Measurements from ENCODE around the gene AMPD2.
"Not testable (repeated sequence)": the region's sequence is repeated elsewhere in the genome, so short reads cannot be mapped to it uniquely, and the experiment has no call there.

The AMPD2 gene

DNA sequence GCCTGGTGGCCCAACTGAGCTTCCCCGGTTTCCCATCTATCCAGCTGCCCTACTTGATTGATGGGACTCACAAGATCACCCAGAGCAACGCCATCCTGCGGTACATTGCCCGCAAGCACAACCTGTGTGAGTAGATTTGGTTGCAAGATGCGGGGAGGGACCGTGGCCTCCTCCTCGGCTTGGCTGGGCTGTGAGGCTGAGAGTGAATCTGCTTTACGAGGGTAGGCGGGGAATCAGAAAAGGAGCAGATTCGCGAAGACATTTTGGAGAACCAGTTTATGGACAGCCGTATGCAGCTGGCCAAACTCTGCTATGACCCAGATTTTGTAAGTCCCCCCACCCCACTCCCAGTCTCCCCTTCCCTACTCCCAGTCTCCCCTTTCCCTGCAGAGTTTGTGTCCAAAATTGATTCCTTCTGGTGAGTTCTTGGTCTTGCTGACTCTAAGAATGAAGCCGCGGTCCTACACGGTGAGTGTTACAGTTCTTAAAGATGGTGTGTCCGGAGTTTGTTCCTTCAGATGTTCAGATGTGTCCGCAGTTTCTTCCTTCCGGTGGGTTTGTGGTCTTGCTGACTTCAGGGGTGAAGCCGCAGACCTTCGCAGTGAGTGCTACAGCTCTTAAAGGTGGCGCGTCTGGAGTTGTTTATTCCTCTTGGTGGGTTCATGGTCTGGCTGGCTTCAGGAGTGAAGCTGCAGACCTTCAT, 49.8 kb downstream of the AMPD2 start:
- in situ Hi-C loops (cut with HindIII; ENCODE audit: low sequenced_read_pairs): no loop called here
- H3K4me3 ChIP-seq (ENCODE audit: low read depth, low read length): no peak overlapping the region
- TF ChIP-seq, protein P1, sequence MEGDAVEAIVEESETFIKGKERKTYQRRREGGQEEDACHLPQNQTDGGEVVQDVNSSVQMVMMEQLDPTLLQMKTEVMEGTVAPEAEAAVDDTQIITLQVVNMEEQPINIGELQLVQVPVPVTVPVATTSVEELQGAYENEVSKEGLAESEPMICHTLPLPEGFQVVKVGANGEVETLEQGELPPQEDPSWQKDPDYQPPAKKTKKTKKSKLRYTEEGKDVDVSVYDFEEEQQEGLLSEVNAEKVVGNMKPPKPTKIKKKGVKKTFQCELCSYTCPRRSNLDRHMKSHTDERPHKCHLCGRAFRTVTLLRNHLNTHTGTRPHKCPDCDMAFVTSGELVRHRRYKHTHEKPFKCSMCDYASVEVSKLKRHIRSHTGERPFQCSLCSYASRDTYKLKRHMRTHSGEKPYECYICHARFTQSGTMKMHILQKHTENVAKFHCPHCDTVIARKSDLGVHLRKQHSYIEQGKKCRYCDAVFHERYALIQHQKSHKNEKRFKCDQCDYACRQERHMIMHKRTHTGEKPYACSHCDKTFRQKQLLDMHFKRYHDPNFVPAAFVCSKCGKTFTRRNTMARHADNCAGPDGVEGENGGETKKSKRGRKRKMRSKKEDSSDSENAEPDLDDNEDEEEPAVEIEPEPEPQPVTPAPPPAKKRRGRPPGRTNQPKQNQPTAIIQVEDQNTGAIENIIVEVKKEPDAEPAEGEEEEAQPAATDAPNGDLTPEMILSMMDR (IDR thresholded peaks at IDR 0.05; ENCODE audit: low read depth, low read length): no peak
- DNase-seq (ENCODE audit: low read depth, low spot score): no peak

DNA sequence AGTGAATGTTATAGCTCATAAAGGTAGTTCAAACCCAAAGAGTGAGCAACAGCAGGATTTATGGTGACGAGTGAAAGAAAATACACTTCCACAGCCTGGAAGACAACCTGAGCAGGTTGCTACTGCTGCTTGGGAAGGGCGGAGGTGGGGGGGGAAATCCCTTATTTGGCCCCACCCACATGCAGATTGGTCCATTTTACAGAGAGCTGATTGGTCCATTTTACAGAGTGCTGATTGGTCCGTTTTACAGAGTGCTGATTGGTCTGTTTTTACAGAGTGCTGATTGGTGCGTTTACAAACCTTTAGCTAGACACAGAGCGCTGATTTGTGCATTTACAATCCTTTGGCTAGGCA, 50.3 kb downstream of the AMPD2 start:
- in situ Hi-C loops (cut with HindIII; ENCODE audit: low sequenced_read_pairs); H3K4me3 ChIP-seq (ENCODE audit: low read depth, low read length); DNase-seq (ENCODE audit: low read depth, low spot score): not testable (repeated sequence)

DNA sequence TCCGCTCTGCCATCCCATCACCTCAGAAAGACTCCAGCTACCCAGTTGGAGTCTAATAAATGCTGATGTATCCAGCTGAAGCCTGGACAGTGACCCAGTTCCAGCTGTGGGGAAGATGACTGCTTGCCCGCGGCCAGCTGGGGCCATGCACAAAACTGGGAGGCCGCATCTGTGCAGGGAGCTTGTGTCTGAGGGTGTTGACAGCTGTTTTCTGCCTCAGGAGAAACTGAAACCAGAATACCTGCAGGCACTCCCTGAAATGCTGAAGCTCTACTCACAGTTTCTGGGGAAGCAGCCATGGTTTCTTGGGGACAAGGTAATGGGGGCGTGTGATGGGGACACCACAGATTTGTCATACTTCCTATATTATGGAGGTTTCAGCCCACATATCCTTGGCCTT, 51.4 kb downstream of the AMPD2 start:
- no peak for DNase-seq (ENCODE audit: low read depth, low spot score)
- TF ChIP-seq, protein P1 (IDR thresholded peaks at IDR 0.05; ENCODE audit: low read depth, low read length): no peak
- in situ Hi-C loops (cut with HindIII; ENCODE audit: low sequenced_read_pairs): no loop called here
- H3K4me3 ChIP-seq (ENCODE audit: low read depth, low read length): no peak overlapping the region

DNA sequence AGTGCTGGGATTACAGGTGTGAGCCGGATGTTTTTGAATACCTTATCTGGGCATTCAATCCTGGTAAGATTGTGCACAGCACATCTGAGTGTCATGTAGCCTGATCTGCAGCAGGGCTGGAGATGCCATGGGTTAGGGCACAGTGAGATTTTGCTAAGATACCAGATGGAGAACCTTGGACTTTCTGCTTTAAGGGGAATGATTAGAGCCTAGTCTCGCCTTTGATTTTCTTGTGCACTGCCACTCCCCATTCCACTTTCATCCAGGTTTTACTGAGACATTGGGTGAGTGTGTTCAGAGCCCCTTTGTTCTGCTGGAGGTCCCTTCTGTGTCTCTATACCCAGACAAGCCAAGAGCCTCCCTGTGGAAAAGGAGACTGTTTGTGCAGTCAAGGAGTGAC, 54.2 kb downstream of the AMPD2 start:
- H3K4me3 ChIP-seq (ENCODE audit: low read depth, low read length); in situ Hi-C loops (cut with HindIII; ENCODE audit: low sequenced_read_pairs); DNase-seq (ENCODE audit: low read depth, low spot score): not testable (repeated sequence)

DNA sequence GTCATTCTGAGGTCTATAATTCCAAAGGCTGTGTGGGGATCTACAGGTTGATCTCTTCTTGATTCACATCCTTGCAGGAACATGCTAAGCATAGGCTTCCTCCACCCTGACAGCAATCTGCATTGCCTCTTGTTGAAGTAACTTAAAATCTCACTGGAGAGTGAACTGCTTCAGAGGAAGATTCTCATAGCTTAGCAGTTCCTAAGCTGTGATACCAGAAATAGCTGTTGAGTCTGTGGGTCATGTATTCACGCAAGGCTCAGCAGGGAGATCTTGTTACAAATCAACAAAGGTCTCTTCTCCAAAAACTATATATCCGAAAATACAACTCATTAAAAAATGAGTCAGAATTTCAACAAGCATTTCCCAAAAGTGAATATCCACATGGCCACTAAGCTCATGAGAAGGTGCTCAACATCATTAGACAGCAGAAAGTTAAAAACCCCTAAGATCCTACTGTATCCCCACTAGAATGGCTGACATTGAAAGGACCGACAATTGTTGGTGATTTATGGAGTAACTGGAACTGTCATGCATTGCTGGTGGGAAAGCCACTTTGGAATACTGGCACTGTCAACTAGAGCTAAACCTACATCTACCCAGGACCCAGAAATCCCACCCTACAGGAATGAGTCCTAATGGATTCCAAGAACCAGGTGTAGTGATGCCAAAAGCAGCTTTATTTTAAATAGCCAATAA, 57.2 kb downstream of the AMPD2 start:
- DNase-seq (ENCODE audit: low read depth, low spot score); in situ Hi-C loops (cut with HindIII; ENCODE audit: low sequenced_read_pairs); H3K4me3 ChIP-seq (ENCODE audit: low read depth, low read length): not testable (repeated sequence)

DNA sequence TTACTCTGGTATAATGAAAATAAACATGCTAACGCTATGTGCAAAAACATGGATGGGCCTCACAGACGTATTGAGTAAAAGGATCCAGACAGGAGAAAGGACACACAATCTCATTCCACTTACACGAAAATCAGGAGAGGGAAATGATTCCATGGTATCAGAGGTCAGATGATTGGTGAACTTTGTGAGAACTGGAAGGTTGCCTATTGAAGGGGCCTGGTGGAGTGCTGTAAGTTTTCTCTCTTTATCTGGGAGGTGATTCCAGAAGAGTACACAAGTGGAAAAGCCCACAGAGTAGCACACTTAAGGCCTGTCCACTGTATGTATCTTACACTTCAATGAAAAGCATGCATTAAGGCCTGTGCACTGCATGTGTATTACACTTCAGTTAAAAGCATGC, 57.8 kb downstream of the AMPD2 start:
- DNase-seq (ENCODE audit: low read depth, low spot score): no peak
- in situ Hi-C loops (cut with HindIII; ENCODE audit: low sequenced_read_pairs): no loop called here
- H3K4me3 ChIP-seq (ENCODE audit: low read depth, low read length): no peak overlapping the region
- TF ChIP-seq, protein P1 (IDR thresholded peaks at IDR 0.05; ENCODE audit: low read depth, low read length): no peak

DNA sequence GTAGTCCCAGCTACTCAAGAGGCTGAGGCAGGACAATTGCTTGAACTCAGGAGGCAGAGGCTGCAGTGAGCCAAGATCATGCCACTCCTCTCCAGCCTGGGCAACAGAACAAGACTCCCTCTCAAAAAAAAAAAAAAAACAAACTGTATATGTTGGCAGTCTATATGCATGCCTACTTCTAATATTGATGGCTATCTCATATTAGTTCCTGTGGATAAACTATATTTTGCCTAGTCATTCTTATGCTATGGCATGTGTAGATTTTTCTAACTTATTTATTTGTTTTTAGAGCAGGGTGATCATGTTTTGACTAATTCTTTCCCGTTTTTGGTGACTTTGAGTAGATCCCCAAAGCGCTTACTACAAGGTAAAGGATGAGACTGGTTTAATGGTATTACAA, 59.0 kb downstream of the AMPD2 start:
- DNase-seq (ENCODE audit: low read depth, low spot score); H3K4me3 ChIP-seq (ENCODE audit: low read depth, low read length); in situ Hi-C loops (cut with HindIII; ENCODE audit: low sequenced_read_pairs): not testable (repeated sequence)
